H1 (cell line): ENCODE data around the gene ZNF423. TPM values are rescaled to one million over a fixed set of nuclear protein-coding genes. Genes with fewer than 3 reads are reported as not detected.

Experiments
- polyA plus RNA-seq, 7 experiments: library from polyadenylated mRNA; depleted of rRNA in 3 of 7; stranded (reverse) in 5 of 7; unstranded in 2 of 7; fragments of >200 nt in 5 of 7; fragments of 200-250 nt in 2 of 7; gene quantifications; 1 replicate in 5 of 7; 2 replicates in 1 of 7; 4 replicates in 1 of 7; pipeline versions ENCODE4 v1.2.1 to v1.2.3, GENCODE V29; 2011 to 2013; ENCODE audit warnings: missing spikeins in 2 of 7, mixed read lengths in 2 of 7
- total RNA-seq: library from RNA; stranded (reverse); fragmentation: NEBNext Ultra II Directional; extraction: Animal tissue kit (Norgen Biotek cat#: 25700); gene quantifications from 2 replicates; pipeline ENCODE4 v1.2.1, GENCODE V29; 2021
- TF ChIP-seq, protein P1 (sequence below): IDR thresholded peaks from 2 replicates; pipeline ENCODE4 v1.6.1; 2011; ENCODE audit warnings: low read depth, mild to moderate bottlenecking, low read length; ENCODE audit not compliant: insufficient read depth

Gene ZNF423
- total and polyA plus RNA-seq, 2 of the 8 experiments (the other 6 are each of a cell fraction or from before 2014, with no cell fraction given): 38.2 to 52.3 TPM

DNA sequence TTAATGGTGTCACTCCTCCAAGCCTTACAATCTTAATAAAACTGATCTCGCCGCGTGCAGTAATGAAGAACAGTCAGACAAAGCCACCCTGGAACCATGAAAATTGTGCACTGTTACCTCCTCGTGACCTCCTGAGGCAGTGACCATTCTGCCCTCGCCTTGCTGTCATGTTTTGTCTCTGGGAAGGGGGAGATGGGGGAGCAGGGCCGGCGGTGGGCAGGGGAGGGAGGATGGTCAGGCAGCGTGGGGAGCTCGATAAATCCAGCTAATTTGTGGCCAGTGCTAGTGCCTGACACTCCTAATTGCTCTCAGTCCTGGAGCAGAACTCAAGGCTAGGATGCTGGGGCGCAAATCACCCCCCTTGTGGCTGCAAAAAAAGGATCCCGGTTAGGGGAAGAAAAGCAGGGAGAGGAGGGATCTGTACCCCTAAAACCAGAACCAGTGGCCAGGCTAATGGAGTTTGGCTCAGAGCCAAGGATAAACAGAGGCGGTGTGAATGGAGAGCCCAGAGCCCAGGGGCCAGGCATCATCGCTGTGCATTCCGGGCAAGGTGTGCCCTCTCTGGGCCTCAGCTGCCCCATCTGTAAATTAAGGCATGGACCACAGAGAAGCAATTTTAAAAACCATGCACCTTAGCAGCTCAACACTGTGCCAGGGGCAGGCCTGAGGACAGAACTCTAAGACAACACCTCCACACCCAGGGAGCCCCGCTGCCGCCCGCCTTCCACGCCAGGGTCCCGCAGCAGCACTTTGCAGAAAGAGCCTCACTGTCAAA is 113.3 kb downstream of the ZNF423 start (continued):
- TF ChIP-seq, protein P1, sequence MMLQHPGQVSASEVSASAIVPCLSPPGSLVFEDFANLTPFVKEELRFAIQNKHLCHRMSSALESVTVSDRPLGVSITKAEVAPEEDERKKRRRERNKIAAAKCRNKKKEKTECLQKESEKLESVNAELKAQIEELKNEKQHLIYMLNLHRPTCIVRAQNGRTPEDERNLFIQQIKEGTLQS: no peak
- TF ChIP-seq, all 59 proteins: peak for 0
